SU-DHL-6 (cell line): ENCODE results near the gene BIN1.

Experiments
- H2AFZ ChIP-seq: fragments of 200-600 bp; sonication (generic); 2 replicates; pipeline ENCODE4 v1.6.1; 2014; ENCODE audit warnings: low read depth, mild to moderate bottlenecking, moderate library complexity, mixed read lengths, antibody characterized with exemption, low read length; ENCODE audit not compliant: severe bottlenecking
- H3F3A ChIP-seq: fragments of 200-600 bp; shearing (Covaris generic); 2 replicates; pipeline ENCODE4 v1.6.0; 2016; ENCODE audit warnings: antibody characterized with exemption, mild to moderate bottlenecking; ENCODE audit not compliant: insufficient read depth
- H3K27ac ChIP-seq: fragments of 200-600 bp; sonication (generic); 2 replicates; pipeline ENCODE4 v1.5.1; 2016; ENCODE audit warnings: low read depth, mild to moderate bottlenecking, low read length, moderate library complexity, mixed read lengths
- H3K27me3 ChIP-seq: fragments of 200-600 bp; sonication (generic), shearing (Covaris generic); 2 replicates; pipeline ENCODE4 v1.6.0; 2014; ENCODE audit warnings: mild to moderate bottlenecking, low read length
- H3K36me3 ChIP-seq: fragments of 200-600 bp; sonication (generic); 2 replicates; pipeline ENCODE4 v1.6.1; 2014; ENCODE audit warnings: mild to moderate bottlenecking, low read length, mixed read lengths
- H3K4me2 ChIP-seq: fragments of 300-600, 200-600 bp; shearing (Covaris generic), sonication (generic); 2 replicates; pipeline ENCODE4 v1.6.0; 2014; ENCODE audit warnings: low read length, low read depth, mild to moderate bottlenecking; ENCODE audit not compliant: poor library complexity, severe bottlenecking
- H3K4me3 ChIP-seq: fragments of 200-600 bp; sonication (generic); 2 replicates; pipeline ENCODE4 v1.5.1; 2014; ENCODE audit warnings: antibody characterized with exemption, low read length, mild to moderate bottlenecking, mixed read lengths; ENCODE audit not compliant: insufficient read depth, poor library complexity, severe bottlenecking
- H3K79me2 ChIP-seq: fragments of 200-600 bp; sonication (generic); 2 replicates; pipeline ENCODE4 v1.6.1; 2014; ENCODE audit warnings: mild to moderate bottlenecking, low read length, moderate library complexity; ENCODE audit not compliant: insufficient read depth
- H3K9ac ChIP-seq: fragments of 200-600 bp; sonication (generic); 2 replicates; pipeline ENCODE4 v1.7.0; 2014; ENCODE audit warnings: mild to moderate bottlenecking, low read length
- H3K9me2 ChIP-seq: fragments of 200-600 bp; sonication (generic); replicated peaks from 2 replicates; pipeline ENCODE4 v1.6.1; 2014; ENCODE audit warnings: low read length; ENCODE audit not compliant: insufficient read depth
- H3K9me3 ChIP-seq: fragments of 200-600 bp; sonication (generic); 2 replicates; pipeline ENCODE4 v1.6.1; 2014; ENCODE audit warnings: low read length, mixed read lengths; ENCODE audit not compliant: insufficient read depth
- H4K20me1 ChIP-seq: fragments of 200-600 bp; sonication (generic); 2 replicates; pipeline ENCODE4 v1.6.1; 2014; ENCODE audit warnings: low read depth, mild to moderate bottlenecking, antibody characterized with exemption, low read length, moderate library complexity, mixed read lengths
- EZH2phosphoT487 ChIP-seq: fragments of 200-600 bp; sonication (generic), shearing (Covaris generic); conservative IDR thresholded peaks from 2 replicates; pipeline ENCODE4 v1.6.1; 2018; ENCODE audit warnings: mild to moderate bottlenecking, antibody characterized with exemption, low read length, moderate library complexity, mixed read lengths
- TF ChIP-seq, protein P1 (sequence below): fragments of 200-600 bp; sonication (generic); IDR thresholded peaks from one replicate; pipeline ENCODE4 v1.5.1; 2017; ENCODE audit warnings: antibody characterized with exemption, mild to moderate bottlenecking, low read length, moderate library complexity; ENCODE audit not compliant: insufficient read depth, poor library complexity, severe bottlenecking

Gene BIN1

DNA sequence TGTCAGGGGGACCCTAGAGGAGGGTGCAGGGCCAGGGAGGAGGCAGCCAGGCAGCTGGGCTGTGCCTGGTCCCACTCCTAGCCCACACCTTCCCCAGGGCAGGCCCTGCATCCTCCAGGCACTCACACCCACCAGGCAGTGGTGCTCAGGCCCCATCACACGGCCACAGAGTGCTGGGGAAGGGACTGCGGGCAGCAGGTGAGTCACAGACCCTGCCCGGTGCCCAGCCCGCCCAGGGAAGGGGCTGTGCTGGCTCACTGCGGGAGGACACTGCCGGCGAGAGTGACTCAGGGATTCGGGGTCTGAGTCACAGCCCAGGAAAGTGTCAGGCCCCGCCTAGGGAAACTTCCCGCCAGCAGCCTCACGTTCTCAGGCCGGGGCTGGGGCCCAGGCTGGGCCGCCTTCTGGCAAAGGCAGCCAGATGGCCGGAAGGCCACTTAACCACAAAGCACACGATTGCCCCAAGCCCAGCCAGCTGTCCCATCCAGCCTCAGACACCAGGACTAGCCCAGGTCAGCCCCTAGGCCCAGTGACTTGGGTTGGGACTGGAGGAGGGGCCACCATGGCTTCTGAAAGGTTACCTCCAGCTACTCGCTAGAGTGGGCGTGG, 42.2 kb downstream of the BIN1 start:
- TF ChIP-seq EZH2phosphoT487: no peak
- TF ChIP-seq, protein P1, sequence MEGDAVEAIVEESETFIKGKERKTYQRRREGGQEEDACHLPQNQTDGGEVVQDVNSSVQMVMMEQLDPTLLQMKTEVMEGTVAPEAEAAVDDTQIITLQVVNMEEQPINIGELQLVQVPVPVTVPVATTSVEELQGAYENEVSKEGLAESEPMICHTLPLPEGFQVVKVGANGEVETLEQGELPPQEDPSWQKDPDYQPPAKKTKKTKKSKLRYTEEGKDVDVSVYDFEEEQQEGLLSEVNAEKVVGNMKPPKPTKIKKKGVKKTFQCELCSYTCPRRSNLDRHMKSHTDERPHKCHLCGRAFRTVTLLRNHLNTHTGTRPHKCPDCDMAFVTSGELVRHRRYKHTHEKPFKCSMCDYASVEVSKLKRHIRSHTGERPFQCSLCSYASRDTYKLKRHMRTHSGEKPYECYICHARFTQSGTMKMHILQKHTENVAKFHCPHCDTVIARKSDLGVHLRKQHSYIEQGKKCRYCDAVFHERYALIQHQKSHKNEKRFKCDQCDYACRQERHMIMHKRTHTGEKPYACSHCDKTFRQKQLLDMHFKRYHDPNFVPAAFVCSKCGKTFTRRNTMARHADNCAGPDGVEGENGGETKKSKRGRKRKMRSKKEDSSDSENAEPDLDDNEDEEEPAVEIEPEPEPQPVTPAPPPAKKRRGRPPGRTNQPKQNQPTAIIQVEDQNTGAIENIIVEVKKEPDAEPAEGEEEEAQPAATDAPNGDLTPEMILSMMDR: no peak
- H3K79me2 ChIP-seq: no peaks in the 10 kb centered on the region
- H3F3A ChIP-seq: no peaks in the 10 kb centered on the region
- no peak overlapping the region for H3K27ac ChIP-seq
- no peaks in the 10 kb centered on the region for H3K9me3 ChIP-seq
- H3K27me3 ChIP-seq: no peaks in the 10 kb centered on the region
- no peak overlapping the region for H3K4me3 ChIP-seq
- no peak overlapping the region for H2AFZ ChIP-seq
- no peak overlapping the region for H3K9ac ChIP-seq
- H3K9me2 ChIP-seq: no peaks in the 10 kb centered on the region
- no peaks in the 10 kb centered on the region for H4K20me1 ChIP-seq
- no peak overlapping the region for H3K4me2 ChIP-seq
- no peaks in the 10 kb centered on the region for H3K36me3 ChIP-seq

DNA sequence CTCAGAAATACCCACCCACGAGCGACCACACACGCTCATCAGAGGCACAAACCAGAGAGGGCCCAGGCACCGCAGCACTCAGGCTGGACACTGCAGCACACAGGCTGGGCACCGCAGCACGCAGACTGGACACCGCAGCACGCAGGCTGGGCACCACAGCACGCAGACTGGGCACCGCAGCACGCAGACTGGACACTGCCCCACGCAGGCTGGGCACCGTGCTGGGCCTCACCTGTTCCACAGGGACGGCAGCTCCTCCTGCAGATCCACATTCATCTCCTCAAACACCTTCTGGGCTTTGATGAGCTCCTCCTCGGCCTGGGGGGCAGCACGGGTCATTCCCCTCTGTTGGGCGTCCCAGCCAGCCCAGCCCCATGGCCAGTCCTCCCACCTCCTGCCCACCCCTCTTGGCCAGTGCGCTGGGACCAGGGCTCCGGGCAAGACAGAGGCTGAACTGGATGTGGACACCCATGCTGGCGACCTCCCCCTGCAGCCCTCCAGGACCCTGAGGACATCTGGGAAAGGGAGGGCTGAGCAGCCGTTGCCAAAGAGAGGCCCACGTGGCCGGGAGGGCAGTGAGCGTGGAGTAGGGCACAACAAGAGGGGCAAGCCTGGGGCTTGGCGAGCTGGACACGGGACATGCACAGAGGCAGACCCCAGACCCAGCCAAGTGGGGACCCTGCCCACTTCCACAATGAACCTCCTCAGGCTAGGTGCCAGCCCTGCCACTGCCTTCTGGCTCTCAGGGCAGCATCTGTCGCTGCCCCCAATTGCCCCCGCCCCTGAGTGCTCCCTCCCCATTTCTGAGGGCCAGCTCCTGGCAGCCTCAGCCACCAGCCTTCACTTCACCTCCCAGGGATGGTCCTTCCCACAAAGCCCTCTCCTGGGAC, 43.0 kb downstream of the BIN1 start:
- no peaks in the 10 kb centered on the region for H4K20me1 ChIP-seq
- no peaks in the 10 kb centered on the region for H3K36me3 ChIP-seq

DNA sequence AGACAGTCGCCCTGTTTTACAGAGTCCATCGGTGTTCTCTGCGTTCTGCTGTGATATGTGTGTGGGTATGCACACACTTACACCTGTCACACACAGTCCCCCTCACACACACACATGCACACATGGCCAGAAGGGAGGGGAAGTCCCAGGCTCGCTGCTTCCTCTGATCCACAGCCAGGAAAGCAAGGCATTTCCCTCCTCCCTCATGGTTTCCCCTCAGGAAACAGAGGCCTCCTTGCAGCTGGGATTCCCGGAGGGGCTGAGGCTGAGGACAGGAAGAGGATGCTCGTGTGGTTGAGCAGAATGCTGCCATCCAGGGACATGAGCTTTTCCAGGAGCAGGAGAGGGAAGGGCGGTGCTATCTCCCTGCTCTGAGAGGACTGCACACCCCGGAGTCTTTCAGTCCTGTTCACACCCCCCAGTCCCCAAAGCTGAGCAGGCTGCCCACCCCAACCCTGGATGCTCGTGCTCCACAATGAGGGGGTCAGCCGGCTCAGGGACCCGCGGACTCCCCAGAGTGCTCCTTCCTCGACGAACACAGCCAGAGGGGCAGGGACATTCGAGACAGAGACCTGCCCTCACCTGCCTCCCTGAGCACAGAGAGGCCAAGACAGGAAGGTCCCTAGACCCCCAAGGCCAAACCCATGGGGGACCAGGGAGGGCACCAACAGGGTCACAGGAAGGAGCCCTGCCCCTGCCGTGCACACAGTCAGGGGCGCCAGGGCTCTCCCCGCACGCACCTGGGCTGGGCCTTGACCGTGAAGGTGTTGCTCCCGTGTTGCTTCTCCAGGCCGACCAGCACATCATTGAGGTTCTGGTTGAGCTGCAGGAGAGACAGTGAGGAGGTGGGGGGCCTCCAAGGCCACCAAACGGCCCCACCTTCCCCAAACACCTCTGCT, 45.3 kb downstream of the BIN1 start:
- no peak overlapping the region for H3K4me3 ChIP-seq

More for the DNA sequence above, 43.0 kb downstream of the BIN1 start:
- no peaks in the 10 kb centered on the region for H3K27me3 ChIP-seq
- no peaks in the 10 kb centered on the region for H3K9me3 ChIP-seq
- H3K4me3 ChIP-seq: no peak overlapping the region
- no peak overlapping the region for H3K9ac ChIP-seq
- no peaks in the 10 kb centered on the region for H3K79me2 ChIP-seq
- H3K27ac ChIP-seq: no peak overlapping the region
- no peak overlapping the region for H2AFZ ChIP-seq
- TF ChIP-seq, protein P1: no peak
- TF ChIP-seq EZH2phosphoT487: no peak
- no peaks in the 10 kb centered on the region for H3K9me2 ChIP-seq
- no peak overlapping the region for H3K4me2 ChIP-seq
- no peaks in the 10 kb centered on the region for H3F3A ChIP-seq

More for the DNA sequence above, 45.3 kb downstream of the BIN1 start:
- no peaks in the 10 kb centered on the region for H3K79me2 ChIP-seq
- H3K36me3 ChIP-seq: no peaks in the 10 kb centered on the region
- no peaks in the 10 kb centered on the region for H3K9me2 ChIP-seq
- H3K9me3 ChIP-seq: no peaks in the 10 kb centered on the region
- no peak overlapping the region for H2AFZ ChIP-seq
- TF ChIP-seq, protein P1: no peak
- no peak for TF ChIP-seq EZH2phosphoT487
- no peaks in the 10 kb centered on the region for H3K27me3 ChIP-seq
- no peaks in the 10 kb centered on the region for H3F3A ChIP-seq
- H3K27ac ChIP-seq: no peak overlapping the region
- no peak overlapping the region for H3K4me2 ChIP-seq
- no peak overlapping the region for H3K9ac ChIP-seq
- H4K20me1 ChIP-seq: no peaks in the 10 kb centered on the region
